Stimulated activated CD4-positive, alpha-beta T cell treated with anti-CD3 and anti-CD28 coated beads, TNF-alpha, amount 100 ng/mL, for 1 hour (primary cell): ENCODE measurements around the gene TNIK.

Experiments used
- DNase-seq, 3 donors: peaks; one replicate each; pipeline ENCODE4 v3.0.0-alpha.2; 2020; ENCODE audit warnings: low read depth in 3 of 3, low spot score in 1 of 3

The TNIK gene

DNA sequence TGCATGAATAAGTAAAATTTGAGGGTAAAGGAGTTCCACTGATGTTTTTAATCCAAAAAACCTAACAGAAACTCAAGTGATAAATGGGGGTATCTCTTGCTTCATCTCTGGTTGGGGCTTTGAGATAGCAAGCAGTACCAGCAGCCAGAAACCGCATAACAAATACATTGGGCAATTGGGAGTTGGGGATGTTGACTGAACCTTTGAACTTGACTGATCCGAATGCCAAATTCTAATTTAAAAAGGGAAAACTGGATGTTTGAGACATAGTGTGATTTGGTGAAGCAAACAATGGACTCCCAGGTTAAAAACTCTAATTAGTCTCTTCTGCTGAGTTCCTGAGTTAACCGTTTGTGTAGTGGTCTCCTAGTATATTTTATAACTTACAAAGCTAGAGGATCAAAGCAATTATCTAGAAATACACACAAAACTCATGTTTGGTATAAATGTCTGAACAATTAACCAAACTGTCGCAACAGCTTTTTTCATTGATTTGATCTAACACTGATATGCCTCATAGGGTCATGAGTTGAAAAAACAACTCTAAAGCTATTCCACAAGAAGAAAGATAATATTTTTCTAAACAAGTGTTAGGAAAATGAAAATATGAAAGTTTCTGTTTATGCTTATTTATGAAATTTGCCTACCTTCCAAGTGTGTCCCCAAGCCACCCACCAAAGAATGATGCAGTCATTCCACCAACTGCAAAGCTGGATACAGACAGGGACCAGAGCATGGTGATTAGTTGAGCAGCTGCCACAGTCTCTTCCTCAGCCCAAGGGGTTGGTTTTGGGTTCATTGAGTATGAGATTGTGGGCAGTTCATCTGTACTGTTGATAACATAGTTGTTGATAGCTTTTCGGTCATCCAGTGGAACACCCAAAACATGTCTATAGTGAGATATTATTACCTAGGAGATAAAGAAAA lies 446.1 kb downstream of the TNIK start:
- no peak for DNase-seq

DNA sequence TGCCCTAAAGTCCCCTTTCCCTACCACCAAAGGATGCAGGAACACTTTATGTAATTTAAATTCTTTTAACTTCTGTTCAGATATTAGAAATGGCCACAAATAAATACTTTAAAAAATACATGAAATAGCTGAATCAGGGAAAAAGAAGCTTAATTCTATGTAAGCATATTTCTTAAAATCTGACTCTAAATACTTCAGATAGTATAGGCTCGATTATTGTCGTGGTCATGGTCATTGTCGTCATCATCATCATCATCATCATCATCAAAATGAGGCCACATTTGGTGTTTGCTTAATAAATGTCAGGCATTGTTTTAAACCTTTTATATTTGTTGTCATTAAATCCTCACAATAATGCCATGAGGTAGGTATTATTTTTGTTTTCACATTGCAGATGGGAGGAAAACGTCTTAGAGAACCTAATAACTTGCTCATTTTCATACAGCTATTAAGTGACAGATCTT lies 448.3 kb downstream of the TNIK start:
- DNase-seq: no peak
